Measurements from ENCODE around the gene LRFN5.

DNA sequence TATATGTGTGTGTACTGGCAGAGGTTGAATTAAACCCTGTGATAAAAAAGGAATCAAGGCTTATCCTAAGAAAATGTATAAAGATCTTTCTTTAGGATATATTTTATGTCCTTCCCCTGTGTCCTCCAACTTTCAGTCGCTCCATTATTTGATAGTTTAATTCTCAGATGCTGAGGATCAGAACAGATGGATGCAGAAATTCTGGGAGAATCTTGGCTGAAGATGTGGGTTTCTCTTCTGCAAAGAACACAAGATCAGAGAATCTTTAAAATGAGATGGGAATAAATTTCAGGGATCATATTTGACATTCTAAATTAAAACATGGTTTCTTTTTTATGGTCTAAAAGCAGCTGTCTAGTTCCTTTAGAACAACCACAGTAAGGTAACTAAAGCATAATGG lies 37.9 kb downstream of the LRFN5 start:
- TF ChIP-seq PRDM1 (tag by site-specific recombination; IDR thresholded peaks at IDR 0.05) (no peak), ZNF664 (tag by site-specific recombination; IDR thresholded peaks at IDR 0.05) (no peak), ZNF37A (tag by site-specific recombination; IDR thresholded peaks at IDR 0.05) (no peak), ZNF23 (tag by site-specific recombination; IDR thresholded peaks at IDR 0.05; ENCODE audit: borderline replicate concordance) (no peak), ZNF423 (tag by site-specific recombination; IDR thresholded peaks at IDR 0.05) (no peak)
- TF ChIP-seq, protein P1, sequence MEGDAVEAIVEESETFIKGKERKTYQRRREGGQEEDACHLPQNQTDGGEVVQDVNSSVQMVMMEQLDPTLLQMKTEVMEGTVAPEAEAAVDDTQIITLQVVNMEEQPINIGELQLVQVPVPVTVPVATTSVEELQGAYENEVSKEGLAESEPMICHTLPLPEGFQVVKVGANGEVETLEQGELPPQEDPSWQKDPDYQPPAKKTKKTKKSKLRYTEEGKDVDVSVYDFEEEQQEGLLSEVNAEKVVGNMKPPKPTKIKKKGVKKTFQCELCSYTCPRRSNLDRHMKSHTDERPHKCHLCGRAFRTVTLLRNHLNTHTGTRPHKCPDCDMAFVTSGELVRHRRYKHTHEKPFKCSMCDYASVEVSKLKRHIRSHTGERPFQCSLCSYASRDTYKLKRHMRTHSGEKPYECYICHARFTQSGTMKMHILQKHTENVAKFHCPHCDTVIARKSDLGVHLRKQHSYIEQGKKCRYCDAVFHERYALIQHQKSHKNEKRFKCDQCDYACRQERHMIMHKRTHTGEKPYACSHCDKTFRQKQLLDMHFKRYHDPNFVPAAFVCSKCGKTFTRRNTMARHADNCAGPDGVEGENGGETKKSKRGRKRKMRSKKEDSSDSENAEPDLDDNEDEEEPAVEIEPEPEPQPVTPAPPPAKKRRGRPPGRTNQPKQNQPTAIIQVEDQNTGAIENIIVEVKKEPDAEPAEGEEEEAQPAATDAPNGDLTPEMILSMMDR (tag by site-specific recombination; IDR thresholded peaks at IDR 0.05): no peak
- TF ChIP-seq, protein P2, sequence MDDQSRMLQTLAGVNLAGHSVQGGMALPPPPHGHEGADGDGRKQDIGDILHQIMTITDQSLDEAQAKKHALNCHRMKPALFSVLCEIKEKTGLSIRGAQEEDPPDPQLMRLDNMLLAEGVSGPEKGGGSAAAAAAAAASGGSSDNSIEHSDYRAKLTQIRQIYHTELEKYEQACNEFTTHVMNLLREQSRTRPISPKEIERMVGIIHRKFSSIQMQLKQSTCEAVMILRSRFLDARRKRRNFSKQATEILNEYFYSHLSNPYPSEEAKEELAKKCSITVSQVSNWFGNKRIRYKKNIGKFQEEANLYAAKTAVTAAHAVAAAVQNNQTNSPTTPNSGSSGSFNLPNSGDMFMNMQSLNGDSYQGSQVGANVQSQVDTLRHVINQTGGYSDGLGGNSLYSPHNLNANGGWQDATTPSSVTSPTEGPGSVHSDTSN (CRISPR knock-in tag; IDR thresholded peaks at IDR 0.05): no peak

Data from HEK293 (cell line).